Measurements from ENCODE around the gene LRP1-AS. TPM values are rescaled to one million over a fixed set of nuclear protein-coding genes. Genes with fewer than 3 reads are reported as not detected.

LRP1-AS gene
- total RNA-seq, 1 experiment from 2014 or later, result not detected

DNA sequence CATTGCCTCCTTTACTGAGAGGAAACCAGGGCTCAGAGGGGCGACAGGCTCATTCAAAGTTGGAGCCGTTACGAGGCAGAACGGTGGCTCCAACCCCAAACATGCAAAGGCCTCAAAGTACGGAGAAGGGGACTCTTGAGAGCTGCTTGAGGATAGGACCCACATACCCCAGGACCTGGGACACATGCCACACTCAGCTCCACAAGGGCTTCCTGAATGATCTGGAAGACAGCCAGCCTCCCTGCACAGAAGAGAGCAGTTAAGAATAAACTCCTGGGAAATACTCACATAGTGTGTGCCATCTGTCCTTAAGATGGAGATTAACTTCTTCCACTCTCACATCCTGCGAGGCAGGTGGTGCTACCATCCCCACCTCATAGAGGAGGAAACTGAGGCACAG, 42.6 kb upstream of the LRP1-AS start:
- Histone ChIP-seq H3K27me3 (ENCODE audit: insufficient read depth, low read length) (no peaks in the 10 kb centered on the region), H3K27ac (ENCODE audit: low read depth, low read length) (no peak overlapping the region), H4K20me1 (ENCODE audit: insufficient read depth) (no peaks in the 10 kb centered on the region), H3K9me2 (ENCODE audit: insufficient read depth) (no peaks in the 10 kb centered on the region), H2AFZ (ENCODE audit: low read depth, low read length, poor library complexity, severe bottlenecking) (no peak overlapping the region), H3K4me2 (ENCODE audit: low read length) (no peak overlapping the region), H3K4me1 (ENCODE audit: control insufficient read depth in 1 of 2, insufficient read depth in 2 of 2, low read length in 2 of 2) (no peaks in the 10 kb centered on the region), H3K36me3 (ENCODE audit: control insufficient read depth in 1 of 2, insufficient read depth in 2 of 2, low read length in 2 of 2) (peaks cover 0 to 3% of the 10 kb centered on the region in 2 experiments; a peak in 1 of 4 replicates), H3K79me2 (ENCODE audit: insufficient read depth, low read length) (no peaks in the 10 kb centered on the region), H3K9me3 (ENCODE audit: control insufficient read depth in 1 of 2, insufficient read depth in 1 of 2, low read depth in 1 of 2, low read length in 2 of 2) (no peaks in the 10 kb centered on the region), H3K4me3 (replicated peaks in 1 of 2; ENCODE audit: low read depth in 1 of 2, low read length in 2 of 2) (no peak overlapping the region), H3K9ac (ENCODE audit: low read length) (no peak overlapping the region)
- ChIA-PET POLR2A (no interaction called here), CTCF (no interaction called here), RAD21 (ENCODE audit: low non-redundant PET in 1 of 2, low total read pairs in 2 of 2, uncharacterized antibody in 2 of 2, unreplicated experiment in 2 of 2) (no interaction called here)
- intact Hi-C loops (cut with micrococcal nuclease), result no loop called here
- ATAC-seq, result no peak
- no peak for DNase-seq (ENCODE audit: low read depth, low spot score)
- no peak for TF ChIP-seq SRF (IDR thresholded peaks at IDR 0.05; ENCODE audit: low read depth)
- no peak for TF ChIP-seq CBX3 (IDR thresholded peaks at IDR 0.05; ENCODE audit: low read depth)
- TF ChIP-seq ZNF274 (IDR thresholded peaks at IDR 0.05; ENCODE audit: low read depth, low read length), result no peak
- no TSS peak for BruUV-seq (replicated peaks)

DNA sequence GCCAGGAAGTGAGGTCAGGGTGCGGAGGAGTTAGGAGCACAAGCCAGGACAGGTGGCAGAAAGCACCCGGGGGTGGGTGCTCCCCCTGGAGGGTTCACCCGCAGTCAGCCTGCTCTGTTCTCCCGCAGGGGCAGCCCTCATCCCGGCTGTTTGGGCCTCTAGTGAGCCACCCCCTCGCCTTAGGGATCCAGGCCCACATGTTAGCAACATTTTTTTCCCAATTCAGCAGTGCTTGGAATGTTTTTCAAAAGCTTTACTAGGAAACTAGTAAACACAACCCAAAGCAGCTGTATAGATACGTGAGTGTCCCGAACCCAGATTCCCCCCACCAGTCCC, 40.6 kb upstream of the LRP1-AS start:
- no peaks in the 10 kb centered on the region for H4K20me1 ChIP-seq (ENCODE audit: insufficient read depth)
- H3K4me2 ChIP-seq (ENCODE audit: low read length), result no peak overlapping the region
- no TSS peak for BruUV-seq (replicated peaks)
- ChIA-PET RAD21 (ENCODE audit: low non-redundant PET in 1 of 2, low total read pairs in 2 of 2, uncharacterized antibody in 2 of 2, unreplicated experiment in 2 of 2) (no interaction called here), POLR2A (interaction anchor here (1.0 to 1.4 kb wide), 2 partner anchors 60 to 76 kb away, joined by 3 to 4 read pairs; partner anchors contain the start of gene LRP1), CTCF (interaction anchor here (1.3 kb wide), 1 partner anchor 12 kb away, joined by 6 read pairs; no protein-coding TSS in a partner anchor)
- TF ChIP-seq EZH2 (IDR thresholded peaks at IDR 0.05), result no peak
- no peak for TF ChIP-seq YY1 (IDR thresholded peaks at IDR 0.05; ENCODE audit: extremely low read depth, insufficient replicate concordance, low read depth, low read length)
- no peak for TF ChIP-seq ZFX (IDR thresholded peaks at IDR 0.05)
- TF ChIP-seq POLR2A (IDR thresholded peaks at IDR 0.05; ENCODE audit: borderline replicate concordance, extremely low read depth, insufficient read depth, insufficient read length), result no peak
- no peak for TF ChIP-seq MAX (IDR thresholded peaks at IDR 0.05)
- H3K4me3 ChIP-seq (replicated peaks in 1 of 2; ENCODE audit: low read depth in 1 of 2, low read length in 2 of 2), result no peak overlapping the region
- intact Hi-C loops (cut with micrococcal nuclease), result no loop called here
- peaks cover 0 to 3% of the 10 kb centered on the region in 2 experiments; a peak in 1 of 4 replicates for H3K36me3 ChIP-seq (ENCODE audit: control insufficient read depth in 1 of 2, insufficient read depth in 2 of 2, low read length in 2 of 2)
- H3K79me2 ChIP-seq (ENCODE audit: insufficient read depth, low read length), result no peaks in the 10 kb centered on the region
- H3K27ac ChIP-seq (ENCODE audit: low read depth, low read length), result no peak overlapping the region
- no peaks in the 10 kb centered on the region for H3K9me3 ChIP-seq (ENCODE audit: control insufficient read depth in 1 of 2, insufficient read depth in 1 of 2, low read depth in 1 of 2, low read length in 2 of 2)
- H2AFZ ChIP-seq (ENCODE audit: low read depth, low read length, poor library complexity, severe bottlenecking), result no peak overlapping the region
- H3K4me1 ChIP-seq (ENCODE audit: control insufficient read depth in 1 of 2, insufficient read depth in 2 of 2, low read length in 2 of 2), result peaks cover 0 to 4% of the 10 kb centered on the region in 2 experiments; a peak in 2 of 4 replicates
- H3K9me2 ChIP-seq (ENCODE audit: insufficient read depth), result no peaks in the 10 kb centered on the region
- ATAC-seq (no peak), DNase-seq (ENCODE audit: low read depth, low spot score) (no peak)
- no peak overlapping the region for H3K9ac ChIP-seq (ENCODE audit: low read length)
- no peaks in the 10 kb centered on the region for H3K27me3 ChIP-seq (ENCODE audit: insufficient read depth, low read length)

Data from HCT116 (cell line).